WI38 (cell line): Measurements from ENCODE around the gene PLOD1.

Experiments
- H3K4me3 ChIP-seq: 2 replicates; pipeline ENCODE4 v1.5.1; 2011; ENCODE audit warnings: low read depth, mild to moderate bottlenecking, control low read depth, low read length
- CTCF ChIP-seq: IDR thresholded peaks from 2 replicates; pipeline ENCODE4 v1.5.1; 2012; ENCODE audit warnings: low read depth, mild to moderate bottlenecking, control low read depth, low read length

Gene PLOD1

GRCh38 chr1:11977625-11978024 is 43.1 kb downstream of the PLOD1 start:
- TF ChIP-seq CTCF, result no peak
- no peak overlapping the region for H3K4me3 ChIP-seq

GRCh38 chr1:11978301-11978700 is 43.8 kb downstream of the PLOD1 start:
- no peak for TF ChIP-seq CTCF
- no peak overlapping the region for H3K4me3 ChIP-seq

GRCh38 chr1:11979028-11979850 is 44.7 kb downstream of the PLOD1 start:
- TF ChIP-seq CTCF, result no peak
- peak overlapping the region; percentile 97 for H3K4me3 ChIP-seq

- H3K4me3 ChIP-seq, result peak within 1 kb of the TSS; percentile 97
- no peak for TF ChIP-seq CTCF
These were observed 45.5 kb downstream of the PLOD1 start, which contains the start of gene MFN2 for GRCh38 chr1:11979851-11980675. Gene MFN2, plus strand, starts transcription at chr1:11980444. Its CDS starts 8,725 bp downstream, at chr1:11989169.

- no peak for TF ChIP-seq CTCF
- H3K4me3 ChIP-seq, result peak overlapping the region; percentile 97
These were observed 46.1 kb downstream of the PLOD1 start for GRCh38 chr1:11980676-11980972.

GRCh38 chr1:11981378-11982009 is 47.0 kb downstream of the PLOD1 start:
- peak overlapping the region; percentile 97 for H3K4me3 ChIP-seq
- no peak for TF ChIP-seq CTCF
